HG02798 (cell line): Measurements from ENCODE around the gene MSL3B.
"Not testable (repeated sequence)": the region's sequence is repeated elsewhere in the genome, so short reads cannot be mapped to it uniquely, and the experiment has no call there.

Source experiments
- ATAC-seq: cut with Tn5 transposase; IDR thresholded peaks from one replicate; pipeline ENCODE4 v1.9.1; 2021; ENCODE audit warnings: mild to moderate bottlenecking; ENCODE audit not compliant: unreplicated experiment, poor library complexity

The MSL3B gene

DNA sequence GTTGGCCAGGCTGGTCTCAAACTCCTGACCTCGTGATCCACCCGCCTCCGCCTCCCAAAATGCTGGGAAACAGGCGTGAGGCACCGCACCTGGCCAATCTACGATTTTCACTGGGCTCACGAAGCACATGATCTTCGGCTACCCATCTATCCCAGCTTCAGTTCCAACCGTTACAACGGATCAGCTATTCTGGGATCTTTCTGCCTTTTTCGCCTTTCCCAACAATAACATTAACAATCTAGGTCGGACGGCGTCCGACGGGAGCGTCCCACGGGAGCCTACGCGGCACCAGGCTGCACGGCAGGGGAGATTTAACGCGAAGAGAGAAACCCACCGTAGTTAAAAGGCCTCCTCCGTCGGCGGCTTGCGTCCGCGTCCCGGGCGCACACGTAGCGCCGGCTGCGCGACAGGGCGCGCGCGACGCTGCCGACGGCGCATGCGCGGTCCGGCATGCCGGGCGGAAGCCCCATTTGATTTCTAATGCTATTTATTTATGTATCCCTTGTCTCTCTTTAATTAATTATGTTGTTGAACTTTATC, at the start of gene MSL3B:
Gene MSL3B, minus strand, starts transcription at position 394 of the 540 bp plus-strand sequence.
- ATAC-seq, result peak; percentile 78

- ATAC-seq, result no peak
Observed at GRCh38 chr2:233917116-233917515, 48.9 kb upstream of the MSL3B start, which contains the start of gene TRPM8. Gene TRPM8 (plus strand): TSS chr2:233917373. CDS start chr2:233926538, 9,165 bp downstream.

DNA sequence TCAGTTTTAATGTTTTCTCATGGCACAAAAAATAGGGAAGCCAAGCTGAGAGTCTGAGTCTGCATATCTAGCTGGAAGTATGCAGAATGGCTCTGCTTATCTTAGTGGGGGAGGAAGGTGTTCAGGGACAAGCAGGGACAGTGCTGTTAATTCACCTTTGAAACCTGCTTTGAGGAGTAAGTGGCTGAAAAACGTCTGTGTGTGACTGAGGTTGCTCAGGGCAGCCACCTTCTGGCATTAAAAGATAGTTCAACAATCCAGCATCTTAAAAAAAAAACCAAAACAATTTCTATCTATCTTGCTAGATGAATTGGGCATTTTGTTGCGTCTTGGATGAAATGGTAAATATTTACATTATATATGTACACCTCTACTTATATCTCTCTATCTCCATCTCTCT, 46.9 kb upstream of the MSL3B start:
- no peak for ATAC-seq

GRCh38 chr2:233912691-233913423, 44.7 kb upstream of the MSL3B start:
- ATAC-seq, result no peak

DNA sequence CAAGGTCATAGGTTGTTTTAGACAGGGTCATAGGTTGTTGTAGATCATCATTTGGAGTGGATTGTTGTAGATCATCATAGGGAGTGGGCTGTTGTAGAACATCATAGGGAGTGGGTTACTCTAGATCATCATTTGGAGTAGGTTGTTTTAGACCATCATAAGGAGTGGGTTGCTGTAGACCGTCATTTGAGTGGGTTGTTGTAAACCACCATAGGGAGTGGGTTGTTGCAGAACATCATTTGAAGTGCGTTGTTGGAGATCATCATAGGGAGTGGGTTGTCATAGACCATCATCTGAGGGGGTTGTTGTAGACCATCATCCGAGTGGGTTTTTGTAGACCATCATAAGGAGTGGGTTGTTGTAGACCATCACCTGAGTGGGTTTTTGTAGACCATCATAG, 39.4 kb upstream of the MSL3B start:
- no peak for ATAC-seq

- no peak for ATAC-seq
Observed at GRCh38 chr2:233905945-233906344, 37.8 kb upstream of the MSL3B start.

DNA sequence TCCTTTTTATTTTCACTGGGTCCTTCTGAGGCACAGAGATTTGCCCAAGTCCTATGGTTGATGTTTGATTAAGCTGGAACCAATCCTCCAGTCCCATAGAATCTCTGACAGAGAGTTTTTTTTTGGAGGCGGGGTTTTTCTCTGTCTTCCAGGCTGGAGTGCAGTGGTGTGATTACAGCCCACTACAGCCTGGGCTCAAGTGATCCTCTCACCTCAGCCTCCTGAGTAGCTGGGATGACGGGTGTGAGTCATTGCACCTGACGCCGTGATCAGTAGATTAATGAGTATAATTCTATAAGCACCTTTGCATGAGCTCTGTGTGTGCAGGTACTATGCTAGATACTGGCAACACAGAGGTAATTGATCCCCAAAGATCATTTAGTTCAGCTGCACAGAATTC, 33.7 kb upstream of the MSL3B start:
- no peak for ATAC-seq

DNA sequence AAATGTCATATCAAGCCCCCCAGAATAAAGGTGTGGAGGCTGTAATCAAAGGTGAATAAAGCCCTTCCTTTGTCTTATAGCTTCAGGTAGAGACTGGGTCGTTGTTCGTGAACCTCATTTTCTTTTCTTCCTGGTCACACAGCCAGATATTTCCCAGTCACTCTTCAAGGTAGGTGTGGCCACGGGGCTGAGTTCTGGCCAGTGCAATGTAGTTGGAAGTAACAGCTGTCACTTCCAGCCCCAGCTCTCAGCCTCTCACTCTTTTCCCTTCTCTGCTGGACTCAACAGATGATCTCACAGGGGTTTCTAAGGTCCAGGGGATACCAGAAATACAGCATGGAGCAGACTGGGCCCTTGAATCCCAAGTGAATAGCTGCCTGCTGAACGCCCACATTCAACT, 33.2 kb upstream of the MSL3B start:
- no peak for ATAC-seq

GRCh38 chr2:233896253-233896652, 28.1 kb upstream of the MSL3B start:
- not testable (repeated sequence) for ATAC-seq

DNA sequence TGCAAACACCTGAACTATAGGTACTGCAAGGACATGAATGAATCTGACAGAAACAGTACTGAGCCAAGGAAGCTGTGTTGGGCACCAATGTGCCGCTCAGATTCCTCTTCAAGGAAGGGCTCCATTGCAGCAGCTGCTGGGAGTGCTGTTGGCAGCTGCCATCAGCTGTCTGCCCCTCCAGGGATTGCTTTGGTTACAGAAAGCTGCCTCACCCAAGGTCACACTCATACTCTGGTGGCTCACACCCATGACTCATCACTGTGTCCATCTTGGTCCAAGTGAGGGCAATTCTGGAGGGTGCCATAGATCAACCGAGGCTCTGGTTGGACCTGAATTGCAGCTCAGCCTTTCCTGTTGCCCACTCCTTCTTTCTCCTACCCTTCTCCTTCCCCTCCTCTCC, 24.6 kb upstream of the MSL3B start:
- ATAC-seq, result no peak

DNA sequence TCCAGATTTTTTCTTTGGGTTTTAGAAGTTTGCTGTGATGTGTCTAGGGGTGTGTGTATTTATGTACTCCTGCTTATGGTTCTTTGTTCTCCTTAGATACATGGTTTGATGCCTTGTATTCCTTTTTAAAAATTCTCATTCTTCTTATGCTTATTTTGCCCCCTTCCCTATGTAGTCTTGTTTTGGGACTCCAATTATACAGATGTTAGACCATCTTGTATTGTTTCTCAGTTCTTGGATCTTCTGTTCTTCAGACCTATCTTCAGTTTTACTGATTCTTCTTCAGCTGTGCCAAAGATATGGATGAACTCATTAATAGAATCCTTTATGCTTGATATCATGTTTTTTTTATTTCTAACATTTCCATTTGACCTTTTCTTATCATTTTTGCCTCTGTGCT, 14.2 kb upstream of the MSL3B start:
- no peak for ATAC-seq

GRCh38 chr2:233872125-233872524, 3.9 kb upstream of the MSL3B start:
- not testable (repeated sequence) for ATAC-seq

- ATAC-seq, result no peak
Observed at GRCh38 chr2:233871432-233871831, 3.2 kb upstream of the MSL3B start.

DNA sequence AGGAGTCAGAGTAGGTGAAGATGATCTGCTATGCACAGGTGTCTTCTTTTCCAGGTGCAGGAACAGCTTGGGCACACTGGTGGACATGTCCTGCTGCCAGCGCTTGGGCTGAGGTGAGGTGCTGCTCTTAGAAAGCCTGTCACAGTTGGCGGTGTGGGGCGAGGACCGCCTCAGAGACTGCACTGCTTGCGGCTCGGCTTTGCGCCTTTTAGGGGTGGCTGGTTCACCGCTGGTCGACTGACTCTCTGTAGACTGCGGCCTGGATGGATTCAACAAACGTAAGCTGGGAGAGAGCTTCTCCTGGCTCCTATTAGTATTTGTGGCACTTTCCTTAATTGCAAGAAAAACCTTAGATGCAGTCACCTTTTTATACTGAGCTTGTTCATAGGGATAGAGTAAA, 1.7 kb downstream of the MSL3B start:
- no peak for ATAC-seq

DNA sequence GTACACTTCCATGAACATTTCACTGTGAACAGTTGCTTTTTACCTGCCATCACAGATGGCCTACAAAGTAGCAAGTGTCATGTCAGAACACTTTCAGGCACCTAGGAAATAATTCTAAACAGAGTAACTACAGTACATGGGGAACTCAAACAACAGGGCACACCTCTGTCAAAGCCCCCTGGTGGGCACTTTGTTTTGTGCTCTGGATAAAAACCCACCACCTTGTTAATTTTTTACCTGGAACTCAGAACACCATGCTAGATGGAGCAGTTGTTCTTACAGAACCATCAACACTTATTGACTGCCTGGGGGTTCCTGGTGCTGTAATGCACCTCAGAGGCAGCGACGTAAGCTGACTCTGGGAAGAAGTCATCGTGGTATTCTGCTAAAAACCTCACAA, 2.3 kb downstream of the MSL3B start:
- ATAC-seq, result no peak

DNA sequence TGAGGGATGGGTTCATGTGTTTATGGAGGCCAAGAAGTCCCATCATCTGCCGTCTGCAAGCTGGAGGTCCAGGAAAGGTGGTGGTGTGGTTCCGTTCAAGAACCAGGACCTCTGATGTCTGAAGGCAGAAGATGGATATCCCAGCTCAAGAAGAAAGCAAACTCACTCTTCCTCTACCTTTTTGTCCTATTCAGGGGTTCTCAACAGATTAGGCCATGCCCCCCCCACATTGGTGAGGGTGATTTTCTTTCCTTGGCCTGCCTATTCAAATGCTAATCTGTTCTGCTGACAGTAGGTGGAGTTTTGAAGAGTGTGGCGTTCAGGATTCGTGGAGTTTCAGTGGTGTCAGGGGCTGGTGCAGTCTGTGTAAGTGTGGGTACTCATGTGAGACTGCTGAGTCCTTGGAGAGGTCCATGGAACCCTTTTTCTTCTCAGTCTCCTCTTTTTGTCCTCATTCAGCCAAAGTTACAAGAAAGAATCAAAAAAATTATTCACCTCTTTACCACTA, 5.9 kb downstream of the MSL3B start:
- ATAC-seq, result no peak

- ATAC-seq, result no peak
Observed at GRCh38 chr2:233858331-233858730, 9.9 kb downstream of the MSL3B start.

GRCh38 chr2:233857511-233858141, 10.6 kb downstream of the MSL3B start:
- ATAC-seq, result no peak

- ATAC-seq, result no peak
Observed at GRCh38 chr2:233856184-233856583, 12.0 kb downstream of the MSL3B start.

GRCh38 chr2:233855345-233855744, 12.8 kb downstream of the MSL3B start:
- no peak for ATAC-seq

DNA sequence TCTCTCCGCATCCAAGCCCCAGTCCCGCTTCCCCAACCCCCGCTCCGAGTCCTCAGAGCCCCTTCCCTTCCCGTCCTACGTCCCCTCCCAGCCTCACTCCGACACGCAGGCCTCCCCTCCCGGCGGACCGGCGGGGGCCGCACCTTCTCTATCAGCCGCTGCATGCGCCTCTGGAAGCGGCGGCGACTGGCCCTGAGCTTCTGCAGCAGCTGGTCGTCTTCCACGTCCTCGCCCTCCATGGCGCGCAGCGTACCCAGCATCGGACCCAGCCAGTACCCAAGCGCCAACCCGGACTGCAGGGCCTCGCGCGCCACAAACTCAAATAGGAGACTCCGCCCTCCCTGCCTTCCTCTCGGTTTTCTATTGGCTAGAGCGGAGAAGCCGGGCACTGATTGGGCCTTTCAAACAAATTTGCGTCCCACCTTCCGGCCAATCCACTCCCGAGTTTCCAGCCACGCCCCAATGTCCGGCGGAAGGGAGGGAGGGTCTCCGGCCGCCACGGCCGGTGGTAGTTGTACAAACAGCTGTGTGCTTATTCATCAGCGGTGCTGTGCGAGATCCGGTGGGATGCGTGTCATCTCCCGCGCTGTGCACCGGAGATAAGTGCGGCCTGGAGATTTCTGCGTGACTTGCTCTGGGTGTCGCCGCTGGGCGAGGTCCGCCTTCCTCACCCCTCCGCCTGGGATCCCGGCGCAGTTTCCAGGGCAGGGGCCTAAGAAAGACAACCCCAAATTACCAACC, 13.8 kb downstream of the MSL3B start, which contains the start of gene HJURP:
Gene HJURP, minus strand, starts transcription at position 295 of the 741 bp plus-strand sequence. Its CDS starts 35 bp downstream, at position 260.
- ATAC-seq, result peak; percentile 98
